Fibroblast of villous mesenchyme (primary cell): ENCODE data around the gene RTN4RL2. TPM values are rescaled to one million over a fixed set of nuclear protein-coding genes. Genes with fewer than 3 reads are reported as not detected.

Source experiments
- DNase-seq: peaks from one replicate; pipeline ENCODE4 v3.0.0-alpha.2; 2010; ENCODE audit warnings: low read depth
- H3K4me3 ChIP-seq: 2 replicates; pipeline ENCODE4 v1.5.1; 2011; ENCODE audit warnings: low read depth, mild to moderate bottlenecking, low read length
- CTCF ChIP-seq: IDR thresholded peaks from 2 replicates; pipeline ENCODE4 v1.5.1; 2012; ENCODE audit warnings: low read depth, mild to moderate bottlenecking, low read length; ENCODE audit not compliant: insufficient read depth
- total RNA-seq: library from RNA; depleted of rRNA; stranded (reverse); fragments of >200 nt; gene quantifications from 2 replicates; pipeline ENCODE4 v1.2.3, GENCODE V29; 2012

RTN4RL2 gene
- total RNA-seq, 1 donor = not detected

- no peak for TF ChIP-seq CTCF
- DNase-seq = no peak
- no peak overlapping the region for H3K4me3 ChIP-seq
Measured at GRCh38 chr11:57475671-57476046, 15.3 kb downstream of the RTN4RL2 start.

GRCh38 chr11:57476047-57476756, 15.9 kb downstream of the RTN4RL2 start:
- TF ChIP-seq CTCF = no peak
- no peak for DNase-seq
- peak overlapping the region; percentile 44 for H3K4me3 ChIP-seq

GRCh38 chr11:57476757-57477506, 16.6 kb downstream of the RTN4RL2 start:
- TF ChIP-seq CTCF = peak; percentile 48
- H3K4me3 ChIP-seq = peak overlapping the region; percentile 44
- peak; percentile 24 for DNase-seq

GRCh38 chr11:57477507-57478189, 17.3 kb downstream of the RTN4RL2 start:
- no peak for TF ChIP-seq CTCF
- DNase-seq = no peak
- H3K4me3 ChIP-seq = no peak overlapping the region

- no peak for TF ChIP-seq CTCF
- DNase-seq = no peak
- no peak overlapping the region for H3K4me3 ChIP-seq
Measured at GRCh38 chr11:57479021-57479663, 18.8 kb downstream of the RTN4RL2 start.

- DNase-seq = no peak
- no peak overlapping the region for H3K4me3 ChIP-seq
- no peak for TF ChIP-seq CTCF
Measured at GRCh38 chr11:57479911-57480310, 19.6 kb downstream of the RTN4RL2 start.
